ENCODE measurements around the gene CARD19. TPM values are rescaled to one million over a fixed set of nuclear protein-coding genes. Genes with fewer than 3 reads are reported as not detected.

CARD19 gene
- total and polyA plus RNA-seq, 2 experiments from 2014 or later = 54.1 to 69.5 TPM

- H3K9me2 ChIP-seq (ENCODE audit: insufficient read depth) = no peaks in the 10 kb centered on the region
- no peak for DNase-seq
- H3K79me2 ChIP-seq (ENCODE audit: insufficient read depth) = no peaks in the 10 kb centered on the region
- in situ Hi-C loops (cut with MboI) = no loop called here
- H3K27ac ChIP-seq = no peak overlapping the region
- H3K4me2 ChIP-seq (ENCODE audit: unreplicated experiment) = no peak overlapping the region
- 56 to 69% methylated on average over 2 of the region's 2 CpGs for WGBS, 2 experiments (ENCODE audit: low coverage in 1 of 2, low lambda C conversion rate in 2 of 2, missing lambda C conversion rate in 2 of 2)
- H3F3A ChIP-seq (ENCODE audit: insufficient read depth) = peaks cover 6% of the 10 kb centered on the region; the same call in 1 of the 2 replicates
- no peaks in the 10 kb centered on the region for H3K4me1 ChIP-seq (ENCODE audit: insufficient read depth)
- H2AFZ ChIP-seq = no peak overlapping the region
- H4K20me1 ChIP-seq (ENCODE audit: insufficient read depth) = no peaks in the 10 kb centered on the region
- H3K4me3 ChIP-seq = no peak overlapping the region
- no peak overlapping the region for H3K9ac ChIP-seq
- TF ChIP-seq EZH2 (IDR thresholded peaks at IDR 0.05; ENCODE audit: insufficient read depth, poor library complexity, severe bottlenecking) (no peak), EZH2phosphoT487 (IDR thresholded peaks at IDR 0.05; ENCODE audit: insufficient read depth, low read depth) (no peak)
- H3K36me3 ChIP-seq (ENCODE audit: low read depth) = no peaks in the 10 kb centered on the region
- no peaks in the 10 kb centered on the region for H3K27me3 ChIP-seq (replicated peaks; ENCODE audit: insufficient read depth)
- H3K9me3 ChIP-seq (ENCODE audit: low read depth) = no peaks in the 10 kb centered on the region
Measured at GRCh38 chr9:93147632-93148031, 51.6 kb downstream of the CARD19 start.

DNA sequence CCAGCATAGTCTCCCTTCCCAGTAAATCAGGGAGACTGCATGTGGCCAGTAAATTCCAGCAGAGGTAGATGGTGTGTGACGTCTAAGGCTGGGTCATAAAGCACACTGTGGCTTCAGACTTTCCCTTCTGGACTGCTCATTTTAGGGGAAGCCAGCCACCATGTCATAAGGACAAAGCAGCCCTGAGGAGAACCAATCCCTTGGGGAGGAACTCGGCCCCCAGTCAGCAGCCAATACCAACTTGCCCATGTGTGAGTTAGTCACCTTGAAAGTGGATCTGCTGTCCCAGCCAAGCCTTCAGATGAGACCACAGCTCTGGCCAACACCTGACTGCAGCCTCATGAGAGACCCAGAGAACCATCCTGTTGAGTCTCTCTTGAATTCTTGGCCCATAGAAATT, 52.7 kb downstream of the CARD19 start:
- Histone ChIP-seq H3K4me1 (ENCODE audit: insufficient read depth) (no peaks in the 10 kb centered on the region), H3K9me2 (ENCODE audit: insufficient read depth) (no peaks in the 10 kb centered on the region), H3K4me3 (no peak overlapping the region), H2AFZ (no peak overlapping the region), H3F3A (ENCODE audit: insufficient read depth) (peaks cover 6% of the 10 kb centered on the region; the same call in 1 of the 2 replicates), H4K20me1 (ENCODE audit: insufficient read depth) (no peaks in the 10 kb centered on the region), H3K4me2 (ENCODE audit: unreplicated experiment) (no peak overlapping the region), H3K36me3 (ENCODE audit: low read depth) (no peaks in the 10 kb centered on the region), H3K9ac (no peak overlapping the region), H3K9me3 (ENCODE audit: low read depth) (no peaks in the 10 kb centered on the region), H3K27ac (no peak overlapping the region), H3K27me3 (replicated peaks; ENCODE audit: insufficient read depth) (no peaks in the 10 kb centered on the region), H3K79me2 (ENCODE audit: insufficient read depth) (no peaks in the 10 kb centered on the region)
- in situ Hi-C loops (cut with MboI) = no loop called here
- no peak for DNase-seq
- TF ChIP-seq EZH2phosphoT487 (IDR thresholded peaks at IDR 0.05; ENCODE audit: insufficient read depth, low read depth) = no peak
- TF ChIP-seq EZH2 (IDR thresholded peaks at IDR 0.05; ENCODE audit: insufficient read depth, poor library complexity, severe bottlenecking) = no peak
- WGBS, 2 experiments (ENCODE audit: low coverage in 1 of 2, low lambda C conversion rate in 2 of 2, missing lambda C conversion rate in 2 of 2) = 81 to 83% methylated on average over 2 of the region's 2 CpGs

DNA sequence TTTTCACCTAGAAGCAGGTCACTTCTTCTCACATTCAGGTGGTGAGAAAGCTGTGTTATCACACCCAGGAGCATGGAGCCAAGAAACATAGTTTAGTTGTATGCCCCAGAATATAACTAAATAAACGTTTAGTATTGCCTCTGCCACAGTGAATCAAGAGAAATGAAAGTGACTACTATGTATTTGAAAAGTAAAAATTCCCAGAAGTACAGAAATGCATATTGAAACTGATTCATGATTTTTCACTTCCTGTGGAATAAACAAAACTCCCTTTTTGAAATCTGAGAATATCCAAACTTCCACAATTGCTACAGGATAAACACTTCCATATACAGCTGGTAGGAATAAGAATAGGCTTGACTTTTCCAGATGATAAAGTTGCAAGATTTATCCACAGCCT, 53.3 kb downstream of the CARD19 start:
- TF ChIP-seq EZH2 (IDR thresholded peaks at IDR 0.05; ENCODE audit: insufficient read depth, poor library complexity, severe bottlenecking) (no peak), EZH2phosphoT487 (IDR thresholded peaks at IDR 0.05; ENCODE audit: insufficient read depth, low read depth) (no peak)
- H3K4me2 ChIP-seq (ENCODE audit: unreplicated experiment) = no peak overlapping the region
- H3K9me2 ChIP-seq (ENCODE audit: insufficient read depth) = no peaks in the 10 kb centered on the region
- H3K27me3 ChIP-seq (replicated peaks; ENCODE audit: insufficient read depth) = no peaks in the 10 kb centered on the region
- no peaks in the 10 kb centered on the region for H3K9me3 ChIP-seq (ENCODE audit: low read depth)
- H4K20me1 ChIP-seq (ENCODE audit: insufficient read depth) = no peaks in the 10 kb centered on the region
- H2AFZ ChIP-seq = no peak overlapping the region
- H3F3A ChIP-seq (ENCODE audit: insufficient read depth) = peaks cover 6% of the 10 kb centered on the region; the same call in 1 of the 2 replicates
- H3K79me2 ChIP-seq (ENCODE audit: insufficient read depth) = no peaks in the 10 kb centered on the region
- no peak overlapping the region for H3K4me3 ChIP-seq
- H3K27ac ChIP-seq = no peak overlapping the region
- no peak for DNase-seq
- H3K36me3 ChIP-seq (ENCODE audit: low read depth) = no peaks in the 10 kb centered on the region
- 3 to 9% methylated on average over 1 of the region's 1 CpG for WGBS, 2 experiments (ENCODE audit: low coverage in 1 of 2, low lambda C conversion rate in 2 of 2, missing lambda C conversion rate in 2 of 2)
- H3K4me1 ChIP-seq (ENCODE audit: insufficient read depth) = no peaks in the 10 kb centered on the region
- in situ Hi-C loops (cut with MboI) = no loop called here
- no peak overlapping the region for H3K9ac ChIP-seq

DNA sequence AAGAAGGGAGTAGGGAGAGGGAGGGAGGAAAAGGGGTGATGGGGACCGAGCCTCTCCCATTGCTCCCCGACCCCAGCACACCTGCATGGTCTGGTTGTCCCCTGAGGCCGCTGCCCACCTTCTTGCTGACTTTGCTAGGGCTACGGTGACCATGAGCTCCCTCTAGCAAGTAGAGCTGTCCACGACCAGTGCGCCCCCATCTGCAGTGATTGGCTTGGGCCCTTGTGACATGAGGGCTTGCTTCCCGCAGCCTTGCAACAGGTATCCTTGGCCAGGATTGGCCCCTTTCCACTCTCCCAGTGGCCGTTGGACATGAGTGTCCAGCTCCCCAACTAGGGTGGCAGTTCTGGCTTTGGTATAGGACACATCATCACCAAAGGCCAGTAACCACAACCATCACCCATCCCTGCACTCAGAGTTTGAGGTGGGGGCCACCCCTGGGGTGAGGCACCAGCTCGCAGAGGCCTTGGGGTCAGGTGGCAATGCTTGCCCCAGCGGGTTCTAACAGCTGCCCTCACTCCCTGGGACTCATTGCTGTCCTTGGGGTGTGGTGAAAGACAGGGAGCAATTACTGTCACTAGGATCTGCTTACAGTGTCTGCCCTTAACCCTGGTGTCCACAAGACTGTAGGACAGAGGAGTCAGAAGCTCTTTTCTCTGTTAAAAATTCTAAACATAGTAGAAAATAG, 55.2 kb downstream of the CARD19 start:
- Histone ChIP-seq H3K4me1 (ENCODE audit: insufficient read depth) (no peaks in the 10 kb centered on the region), H3K9me3 (ENCODE audit: low read depth) (no peaks in the 10 kb centered on the region), H2AFZ (no peak overlapping the region), H3K79me2 (ENCODE audit: insufficient read depth) (no peaks in the 10 kb centered on the region), H3K9ac (no peak overlapping the region), H3F3A (ENCODE audit: insufficient read depth) (peaks cover 6% of the 10 kb centered on the region; the same call in 1 of the 2 replicates), H3K4me2 (ENCODE audit: unreplicated experiment) (no peak overlapping the region), H3K9me2 (ENCODE audit: insufficient read depth) (no peaks in the 10 kb centered on the region), H3K27ac (no peak overlapping the region), H4K20me1 (ENCODE audit: insufficient read depth) (no peaks in the 10 kb centered on the region), H3K36me3 (ENCODE audit: low read depth) (no peaks in the 10 kb centered on the region), H3K27me3 (replicated peaks; ENCODE audit: insufficient read depth) (no peaks in the 10 kb centered on the region), H3K4me3 (no peak overlapping the region)
- WGBS, 2 experiments (ENCODE audit: low coverage in 1 of 2, low lambda C conversion rate in 2 of 2, missing lambda C conversion rate in 2 of 2) = 69 to 74% methylated on average over 9 to 10 of the region's 10 CpGs
- no peak for DNase-seq
- TF ChIP-seq EZH2 (IDR thresholded peaks at IDR 0.05; ENCODE audit: insufficient read depth, poor library complexity, severe bottlenecking) (no peak), EZH2phosphoT487 (IDR thresholded peaks at IDR 0.05; ENCODE audit: insufficient read depth, low read depth) (no peak)
- in situ Hi-C loops (cut with MboI) = loop anchor here (25.0 kb wide), 1 partner anchor 411 kb away; no protein-coding TSS in a partner anchor
